ENCODE data around the gene PCNX3. TPM values are rescaled to one million over a fixed set of nuclear protein-coding genes. Genes with fewer than 3 reads are reported as not detected.

Gene PCNX3
- total RNA-seq, 1 experiment from 2014 or later, result 50.4 TPM

DNA sequence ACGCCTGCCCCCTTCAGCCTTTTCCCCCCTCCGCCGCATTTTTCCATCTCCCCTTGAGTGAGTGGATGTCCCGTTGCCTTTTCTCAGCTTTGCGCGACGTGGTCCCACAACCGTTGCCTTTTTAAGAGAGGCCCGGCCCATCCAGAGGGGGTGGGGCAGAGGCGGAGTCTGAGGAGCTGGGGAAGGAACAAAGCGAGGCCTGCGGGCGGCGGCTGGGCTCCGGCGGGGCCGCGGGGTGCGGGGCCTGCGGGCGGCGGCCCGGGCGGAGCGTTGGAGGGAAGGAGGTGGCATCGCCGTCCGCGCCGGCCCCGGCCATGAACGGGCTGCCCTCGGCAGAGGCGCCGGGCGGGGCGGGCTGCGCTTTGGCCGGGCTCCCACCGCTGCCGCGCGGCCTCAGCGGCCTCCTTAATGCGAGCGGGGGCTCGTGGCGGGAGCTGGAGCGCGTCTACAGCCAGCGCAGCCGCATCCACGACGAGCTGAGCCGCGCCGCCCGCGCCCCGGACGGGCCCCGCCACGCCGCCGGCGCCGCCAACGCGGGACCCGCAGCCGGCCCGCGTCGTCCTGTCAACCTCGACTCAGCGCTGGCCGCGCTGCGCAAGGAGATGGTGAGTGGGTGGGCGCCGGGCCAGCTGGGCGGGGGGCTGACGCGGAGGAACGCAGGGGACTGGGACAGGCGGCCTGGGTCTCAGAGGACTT lies 43.1 kb upstream of the PCNX3 start, which contains the start of gene FAM89B:
FAM89B (plus strand) TSS at position 183 of the 696 bp plus-strand sequence; CDS start at position 315, 132 bp downstream.
- DNase-seq (ENCODE audit: low read depth, low spot score), result no peak
- no TSS peak for BruUV-seq (replicated peaks)
- H3K9me3 ChIP-seq (ENCODE audit: control insufficient read depth in 1 of 2, insufficient read depth in 1 of 2, low read depth in 1 of 2, low read length in 2 of 2), result no peaks in the 10 kb centered on the region
- RAD21 ChIA-PET (ENCODE audit: low non-redundant PET in 1 of 2, low total read pairs in 2 of 2, uncharacterized antibody in 2 of 2, unreplicated experiment in 2 of 2), result interaction anchor here (0.6 to 3.3 kb wide), 5 partner anchors 13 to 36 kb away, joined by 3 to 32 read pairs (median 4); no protein-coding TSS in a partner anchor
- H3K9ac ChIP-seq (ENCODE audit: low read length), result peak within 1 kb of the TSS; percentile 98
- H3K36me3 ChIP-seq (ENCODE audit: control insufficient read depth in 1 of 2, insufficient read depth in 2 of 2, low read length in 2 of 2), result no peaks in the 10 kb centered on the region; a peak in 1 of 4 replicates
- peak within 1 kb of the TSS; percentile 97 to 100 for H3K4me3 ChIP-seq (replicated peaks in 1 of 2; ENCODE audit: low read depth in 1 of 2, low read length in 2 of 2)
- peaks cover 68% of the 10 kb centered on the region for H3K79me2 ChIP-seq (ENCODE audit: insufficient read depth, low read length)
- peaks cover 48 to 70% of the 10 kb centered on the region in 2 experiments for H3K4me1 ChIP-seq (ENCODE audit: control insufficient read depth in 1 of 2, insufficient read depth in 2 of 2, low read length in 2 of 2)
- POLR2A ChIA-PET, result interaction anchor here (0.6 to 3.9 kb wide), 8 partner anchors 13 to 318 kb away, joined by 3 to 15 read pairs (median 4); partner anchors contain the start of gene MALAT1
- H3K27ac ChIP-seq (ENCODE audit: low read depth, low read length), result peak within 1 kb of the TSS; percentile 94
- H4K20me1 ChIP-seq (ENCODE audit: insufficient read depth), result no peaks in the 10 kb centered on the region
- no peaks in the 10 kb centered on the region for H3K27me3 ChIP-seq (ENCODE audit: insufficient read depth, low read length)
- no peaks in the 10 kb centered on the region for H3K9me2 ChIP-seq (ENCODE audit: insufficient read depth)
- CTCF ChIA-PET, result interaction anchor here (1.0 to 4.5 kb wide), 8 partner anchors 12 to 65 kb away, joined by 3 to 89 read pairs (median 6); partner anchors contain the start of genes PCNX3 and SIPA1
- no peak within 1 kb of the TSS for H2AFZ ChIP-seq (ENCODE audit: low read depth, low read length, poor library complexity, severe bottlenecking)
- ATAC-seq, result peak; percentile 33
- intact Hi-C loops (cut with micrococcal nuclease), result loop anchor here (5.0 kb wide), 1 partner anchor 190 kb away; the partner anchor contains the start of gene SLC25A45
- H3K4me2 ChIP-seq (ENCODE audit: low read length), result peak within 1 kb of the TSS; percentile 78
- peak; percentile 33 for TF ChIP-seq POLR2A (IDR thresholded peaks at IDR 0.05; ENCODE audit: borderline replicate concordance, extremely low read depth, insufficient read depth, insufficient read length)
- TF ChIP-seq YY1 (IDR thresholded peaks at IDR 0.05; ENCODE audit: extremely low read depth, insufficient replicate concordance, low read depth, low read length), result peak; percentile 22
- no peak for TF ChIP-seq ZNF274 (IDR thresholded peaks at IDR 0.05; ENCODE audit: low read depth, low read length)
- TF ChIP-seq ZFX (IDR thresholded peaks at IDR 0.05), result peak; percentile 86
- TF ChIP-seq SIN3A (IDR thresholded peaks at IDR 0.05; ENCODE audit: low read depth), result no peak
- TF ChIP-seq POLR2AphosphoS5 (IDR thresholded peaks at IDR 0.05; ENCODE audit: low read depth, low read length), result peak; percentile 62
- peak; percentile 63 for TF ChIP-seq TCF7L2 (IDR thresholded peaks at IDR 0.05; ENCODE audit: borderline replicate concordance, extremely low read depth, insufficient read depth, insufficient read length)

All from HCT116 (cell line).